GM18861 (cell line): ENCODE results near the gene SIGLEC8.
"Not testable (repeated sequence)": the region's sequence is repeated elsewhere in the genome, so short reads cannot be mapped to it uniquely, and the experiment has no call there.

Experiments used
- ATAC-seq: cut with Tn5 transposase; IDR thresholded peaks from one replicate; pipeline ENCODE4 v1.9.1; 2021; ENCODE audit not compliant: unreplicated experiment

SIGLEC8 gene

GRCh38 chr19:51458051-51458645 is at the start of gene SIGLEC8:
Gene SIGLEC8, minus strand, starts transcription at chr19:51458454. Its CDS starts 67 bp downstream, at chr19:51458387.
- no peak for ATAC-seq

- no peak for ATAC-seq
Observed at GRCh38 chr19:51507640-51508058, 49.4 kb upstream of the SIGLEC8 start.

GRCh38 chr19:51507192-51507591 is 48.9 kb upstream of the SIGLEC8 start:
- ATAC-seq = no peak

- no peak for ATAC-seq
Observed at GRCh38 chr19:51505904-51506303, 47.6 kb upstream of the SIGLEC8 start.

GRCh38 chr19:51503896-51504295 is 45.6 kb upstream of the SIGLEC8 start:
- ATAC-seq = no peak

GRCh38 chr19:51503286-51503817 is 45.1 kb upstream of the SIGLEC8 start:
- ATAC-seq = no peak

- ATAC-seq = no peak
Observed at GRCh38 chr19:51501594-51502263, 43.5 kb upstream of the SIGLEC8 start, which contains the start of gene SIGLEC12. Gene SIGLEC12, minus strand, starts transcription at chr19:51501800. Its CDS starts 67 bp downstream, at chr19:51501733.

- ATAC-seq = not testable (repeated sequence)
Observed at GRCh38 chr19:51500931-51501330, 42.7 kb upstream of the SIGLEC8 start.

GRCh38 chr19:51497666-51498065 is 39.4 kb upstream of the SIGLEC8 start:
- no peak for ATAC-seq

GRCh38 chr19:51493776-51494175 is 35.5 kb upstream of the SIGLEC8 start:
- ATAC-seq = no peak

GRCh38 chr19:51491586-51491985 is 33.3 kb upstream of the SIGLEC8 start:
- ATAC-seq = no peak

- ATAC-seq = no peak
Observed at GRCh38 chr19:51490676-51491075, 32.4 kb upstream of the SIGLEC8 start.

GRCh38 chr19:51489113-51489512 is 30.9 kb upstream of the SIGLEC8 start:
- ATAC-seq = no peak

- no peak for ATAC-seq
Observed at GRCh38 chr19:51488491-51488890, 30.2 kb upstream of the SIGLEC8 start.

GRCh38 chr19:51485960-51486660 is 27.9 kb upstream of the SIGLEC8 start:
- ATAC-seq = no peak

- ATAC-seq = no peak
Observed at GRCh38 chr19:51480590-51480989, 22.3 kb upstream of the SIGLEC8 start.

- ATAC-seq = no peak
Observed at GRCh38 chr19:51479531-51480331, 21.5 kb upstream of the SIGLEC8 start.

- no peak for ATAC-seq
Observed at GRCh38 chr19:51478381-51479234, 20.4 kb upstream of the SIGLEC8 start, which contains the start of gene CEACAM18. Gene CEACAM18, plus strand, starts transcription at chr19:51478539.

- no peak for ATAC-seq
Observed at GRCh38 chr19:51477344-51477743, 19.1 kb upstream of the SIGLEC8 start.

- no peak for ATAC-seq
Observed at GRCh38 chr19:51476164-51476563, 17.9 kb upstream of the SIGLEC8 start.
